Measurements from ENCODE around the gene BCKDHA. TPM values are rescaled to one million over a fixed set of nuclear protein-coding genes. Genes with fewer than 3 reads are reported as not detected.
"Not testable (repeated sequence)": the region's sequence is repeated elsewhere in the genome, so short reads cannot be mapped to it uniquely, and the experiment has no call there.

The BCKDHA gene
- total RNA-seq, 8 experiments from 2014 or later, result 17.8 to 46.4 (median 35.4) TPM

GRCh38 chr19:41357746-41358145 is 39.9 kb upstream of the BCKDHA start:
- no peak overlapping the region for H3K4me3 ChIP-seq
- no peak for ATAC-seq (replicated peaks in 6 of 8)
- in situ Hi-C loops (cut with MboI; ENCODE audit: low pct_unique_long_range_greater_than_20kb in 2 of 9, low sequenced_read_pairs in 9 of 9, unreplicated experiment in 9 of 9), result no loop called here
- no peak overlapping the region for H3K27ac ChIP-seq
- H3K4me1 ChIP-seq (replicated peaks in 1 of 2), result peaks cover 4 to 6% of the 10 kb centered on the region in 2 donors
- WGBS, 10 experiments, result 80 to 100% (median 87%) methylated on average over 1 to 3 of the region's 13 CpGs; no CpG with 5 or more reads in 6 of the 10 experiments

GRCh38 chr19:41359741-41360140 is 37.9 kb upstream of the BCKDHA start:
- in situ Hi-C loops (cut with MboI; ENCODE audit: low pct_unique_long_range_greater_than_20kb in 2 of 9, low sequenced_read_pairs in 9 of 9, unreplicated experiment in 9 of 9), result no loop called here
- H3K4me1 ChIP-seq (replicated peaks in 1 of 2), result peaks cover under 1 to 5% of the 10 kb centered on the region in 2 donors
- WGBS, 10 experiments, result no CpG with 5 or more reads among the region's 1 CpG
- ATAC-seq (replicated peaks in 6 of 8), result no peak
- no peak overlapping the region for H3K4me3 ChIP-seq
- H3K27ac ChIP-seq, result no peak overlapping the region

GRCh38 chr19:41362143-41362847 is 35.3 kb upstream of the BCKDHA start:
- Histone ChIP-seq H3K4me1 (replicated peaks in 1 of 2) (peaks cover 4 to 5% of the 10 kb centered on the region in 2 donors), H3K4me3 (no peak overlapping the region), H3K27ac (no peak overlapping the region)
- in situ Hi-C loops (cut with MboI; ENCODE audit: low pct_unique_long_range_greater_than_20kb in 2 of 9, low sequenced_read_pairs in 9 of 9, unreplicated experiment in 9 of 9), result no loop called here
- WGBS, 10 experiments, result 40 to 86% (median 71%) methylated on average over 1 to 7 of the region's 10 CpGs; no CpG with 5 or more reads in 2 of the 10 experiments
- no peak for ATAC-seq (replicated peaks in 6 of 8)

- Histone ChIP-seq H3K27ac (peak overlapping the region; percentile 98 to 99), H3K4me1 (replicated peaks in 1 of 2) (peaks cover 4 to 5% of the 10 kb centered on the region in 2 donors), H3K4me3 (peak overlapping the region; percentile 78 to 99 (median 91))
- in situ Hi-C loops (cut with MboI; ENCODE audit: low pct_unique_long_range_greater_than_20kb in 2 of 9, low sequenced_read_pairs in 9 of 9, unreplicated experiment in 9 of 9), result no loop called here
- ATAC-seq (replicated peaks in 6 of 8), result no peak
- WGBS, 10 experiments, result 0 to 50% (median 25%) methylated on average over 1 to 5 of the region's 6 CpGs; no CpG with 5 or more reads in 4 of the 10 experiments
Observed at GRCh38 chr19:41363371-41363752, 34.3 kb upstream of the BCKDHA start.

GRCh38 chr19:41363753-41364523 is 33.7 kb upstream of the BCKDHA start, which contains the start of gene B9D2:
Gene B9D2, minus strand, starts transcription at chr19:41364149. Its CDS starts 630 bp downstream, at chr19:41363519.
- in situ Hi-C loops (cut with MboI; ENCODE audit: low pct_unique_long_range_greater_than_20kb in 2 of 9, low sequenced_read_pairs in 9 of 9, unreplicated experiment in 9 of 9), result no loop called here
- H3K4me3 ChIP-seq, result peak within 1 kb of the TSS; percentile 78 to 99 (median 91)
- 0 to 5% (median 0%) methylated on average over 3 to 10 of the region's 56 CpGs for WGBS, 10 experiments
- peaks cover 4 to 5% of the 10 kb centered on the region in 2 donors for H3K4me1 ChIP-seq (replicated peaks in 1 of 2)
- peak; percentile 92 to 98 (median 97) for ATAC-seq (replicated peaks in 6 of 8)
- peak within 1 kb of the TSS; percentile 98 to 99 for H3K27ac ChIP-seq

- H3K4me1 ChIP-seq (replicated peaks in 1 of 2), result peaks cover 4 to 5% of the 10 kb centered on the region in 2 donors
- H3K27ac ChIP-seq, result peak overlapping the region; percentile 98 to 99
- ATAC-seq (replicated peaks in 6 of 8), result peak in 1 of 8 experiments; percentile 0
- in situ Hi-C loops (cut with MboI; ENCODE audit: low pct_unique_long_range_greater_than_20kb in 2 of 9, low sequenced_read_pairs in 9 of 9, unreplicated experiment in 9 of 9), result no loop called here
- whole genome bisulfite sequencing, 10 experiments, result 0 to 100% (median 72%) methylated on average over 2 to 12 of the region's 14 CpGs; no CpG with 5 or more reads in 2 of the 10 experiments
- H3K4me3 ChIP-seq, result peak overlapping the region; percentile 78 to 99 (median 91)
Observed at GRCh38 chr19:41364524-41365391, 32.9 kb upstream of the BCKDHA start.

- in situ Hi-C loops (cut with MboI; ENCODE audit: low pct_unique_long_range_greater_than_20kb in 2 of 9, low sequenced_read_pairs in 9 of 9, unreplicated experiment in 9 of 9), result no loop called here
- WGBS, 10 experiments, result 100% methylated on average over 1 of the region's 1 CpG; no CpG with 5 or more reads in 9 of the 10 experiments
Observed at GRCh38 chr19:41366089-41366488, 31.5 kb upstream of the BCKDHA start.

GRCh38 chr19:41367848-41368301 is 29.7 kb upstream of the BCKDHA start:
- no peak overlapping the region for H3K4me3 ChIP-seq
- H3K4me1 ChIP-seq (replicated peaks in 1 of 2), result peaks cover 4 to 5% of the 10 kb centered on the region in 2 donors
- in situ Hi-C loops (cut with MboI; ENCODE audit: low pct_unique_long_range_greater_than_20kb in 2 of 9, low sequenced_read_pairs in 9 of 9, unreplicated experiment in 9 of 9), result no loop called here
- 54 to 97% (median 81%) methylated on average over 1 to 5 of the region's 6 CpGs; no CpG with 5 or more reads in 4 of the 10 experiments for WGBS, 10 experiments
- peak in 2 of 8 experiments; percentile 34 to 53 for ATAC-seq (replicated peaks in 6 of 8)
- H3K27ac ChIP-seq, result no peak overlapping the region

More at GRCh38 chr19:41366089-41366488, 31.5 kb upstream of the BCKDHA start:
- Histone ChIP-seq H3K4me1 (replicated peaks in 1 of 2) (peaks cover 4 to 5% of the 10 kb centered on the region in 2 donors), H3K27ac (no peak overlapping the region), H3K4me3 (no peak overlapping the region)
- ATAC-seq (replicated peaks in 6 of 8), result no peak

GRCh38 chr19:41369769-41370168 is 27.8 kb upstream of the BCKDHA start:
- Histone ChIP-seq H3K4me1 (replicated peaks in 1 of 2) (peaks cover 0 to 3% of the 10 kb centered on the region in 2 donors), H3K27ac (no peak overlapping the region), H3K4me3 (no peak overlapping the region)
- in situ Hi-C loops (cut with MboI; ENCODE audit: low pct_unique_long_range_greater_than_20kb in 2 of 9, low sequenced_read_pairs in 9 of 9, unreplicated experiment in 9 of 9), result no loop called here
- 100% methylated on average over 1 to 2 of the region's 2 CpGs; no CpG with 5 or more reads in 2 of the 10 experiments for WGBS, 10 experiments
- no peak for ATAC-seq (replicated peaks in 6 of 8)

- H3K4me1 ChIP-seq (replicated peaks in 1 of 2); ATAC-seq (replicated peaks in 6 of 8); H3K27ac ChIP-seq; in situ Hi-C loops (cut with MboI; ENCODE audit: low pct_unique_long_range_greater_than_20kb in 2 of 9, low sequenced_read_pairs in 9 of 9, unreplicated experiment in 9 of 9); H3K4me3 ChIP-seq: not testable (repeated sequence)
- 100% methylated on average over 2 of the region's 5 CpGs; no CpG with 5 or more reads in 9 of the 10 experiments for WGBS, 10 experiments
Observed at GRCh38 chr19:41371119-41371518, 26.5 kb upstream of the BCKDHA start.

GRCh38 chr19:41371541-41371940 is 26.1 kb upstream of the BCKDHA start:
- in situ Hi-C loops (cut with MboI; ENCODE audit: low pct_unique_long_range_greater_than_20kb in 2 of 9, low sequenced_read_pairs in 9 of 9, unreplicated experiment in 9 of 9), result no loop called here
- Histone ChIP-seq H3K4me3 (no peak overlapping the region), H3K27ac (no peak overlapping the region), H3K4me1 (replicated peaks in 1 of 2) (no peaks in the 10 kb centered on the region)
- WGBS, 10 experiments, result 67 to 100% (median 97%) methylated on average over 1 to 8 of the region's 8 CpGs; no CpG with 5 or more reads in 3 of the 10 experiments
- ATAC-seq (replicated peaks in 6 of 8), result no peak

- in situ Hi-C loops (cut with MboI; ENCODE audit: low pct_unique_long_range_greater_than_20kb in 2 of 9, low sequenced_read_pairs in 9 of 9, unreplicated experiment in 9 of 9), result no loop called here
- no peak overlapping the region for H3K27ac ChIP-seq
- no peak for ATAC-seq (replicated peaks in 6 of 8)
- no peak overlapping the region for H3K4me3 ChIP-seq
- H3K4me1 ChIP-seq (replicated peaks in 1 of 2), result no peaks in the 10 kb centered on the region
- 40 to 100% (median 78%) methylated on average over 1 to 2 of the region's 2 CpGs for WGBS, 10 experiments
Observed at GRCh38 chr19:41372501-41372900, 25.1 kb upstream of the BCKDHA start.
